ENCODE measurements around the gene PDE1A. TPM values are rescaled to one million over a fixed set of nuclear protein-coding genes. Genes with fewer than 3 reads are reported as not detected.

Gene PDE1A
- total and polyA plus RNA-seq, 4 donors = 0.64 to 5.2 (median 1.7) TPM

- Histone ChIP-seq H3K9ac (ENCODE audit: low read depth in 1 of 2, low read length in 2 of 2) (no peak overlapping the region), H3K4me3 (ENCODE audit: low read depth in 1 of 3, low read length in 3 of 3) (no peak overlapping the region), H3K36me3 (ENCODE audit: control insufficient read depth in 4 of 4, insufficient read depth in 3 of 4, low read depth in 1 of 4, low read length in 3 of 4) (no peaks in the 10 kb centered on the region), H3K9me3 (ENCODE audit: control insufficient read depth in 4 of 4, low read length in 3 of 4) (no peaks in the 10 kb centered on the region), H3K4me1 (ENCODE audit: control insufficient read depth in 4 of 4, insufficient read depth in 4 of 4, low read length in 3 of 4) (no peaks in the 10 kb centered on the region), H3K27me3 (ENCODE audit: control insufficient read depth in 4 of 4, insufficient read depth in 4 of 4, low read length in 3 of 4) (peaks cover 0 to 4% (median 0%) of the 10 kb centered on the region in 4 donors), H3K27ac (ENCODE audit: low read depth in 1 of 2, low read length in 2 of 2) (no peak overlapping the region)
- TF ChIP-seq GABPA (IDR thresholded peaks at IDR 0.05 in 1 of 2, conservative IDR thresholded peaks at IDR 0.05 in 1 of 2) (no peak), NR2F2 (IDR thresholded peaks at IDR 0.05) (no peak), CTCF (IDR thresholded peaks at IDR 0.05; ENCODE audit: low read depth, low read length, missing input control) (no peak), ZBTB33 (IDR thresholded peaks at IDR 0.05) (no peak), HNF4G (IDR thresholded peaks at IDR 0.05) (no peak), RXRA (IDR thresholded peaks at IDR 0.05) (no peak), ATF3 (IDR thresholded peaks at IDR 0.05) (no peak), EGR1 (IDR thresholded peaks at IDR 0.05; ENCODE audit: low read depth in 2 of 2) (no peak), MAX (IDR thresholded peaks at IDR 0.05) (no peak), TAF1 (conservative IDR thresholded peaks at IDR 0.05) (no peak), HNF4A (conservative IDR thresholded peaks at IDR 0.05) (no peak), RAD21 (IDR thresholded peaks at IDR 0.05) (no peak), FOXA1 (IDR thresholded peaks at IDR 0.05) (no peak), FOXA2 (IDR thresholded peaks at IDR 0.05) (no peak), YY1 (IDR thresholded peaks at IDR 0.05) (no peak), JUND (IDR thresholded peaks at IDR 0.05) (no peak), SP1 (IDR thresholded peaks at IDR 0.05) (no peak), REST (IDR thresholded peaks at IDR 0.05) (no peak)
- 55% methylated on average over 2 of the region's 2 CpGs for WGBS
- no peak for DNase-seq (ENCODE audit: low spot score)
Observed at GRCh38 chr2:182148344-182148743, 278.5 kb downstream of the PDE1A start.
